ENCODE data around the gene HPSE2. TPM values are rescaled to one million over a fixed set of nuclear protein-coding genes. Genes with fewer than 3 reads are reported as not detected.

HPSE2 gene
- polyA plus RNA-seq, 2 of the 4 experiments (the other 2 are of a cell fraction) = not detected

DNA sequence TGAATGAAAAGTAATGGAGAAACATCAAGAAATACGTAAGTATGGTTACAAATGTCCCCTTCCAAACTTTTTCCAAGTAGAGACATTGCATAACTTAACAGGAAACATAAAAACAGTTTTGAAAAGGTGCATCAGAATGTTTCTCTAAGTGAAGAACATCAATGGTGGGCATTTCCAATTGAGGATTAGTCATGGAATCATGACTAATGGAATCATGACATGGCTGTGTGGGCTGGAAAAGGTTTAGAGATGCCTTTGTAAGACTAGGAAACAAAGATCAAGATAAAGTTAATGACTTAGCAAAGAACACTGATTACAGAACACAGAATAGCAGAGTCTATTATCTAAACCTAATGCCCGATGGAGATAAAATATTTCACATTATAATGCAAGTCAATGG, 272.0 kb downstream of the HPSE2 start:
- POLR2A ChIA-PET = no interaction called here
- 1% methylated on average over 2 of the region's 2 CpGs for WGBS (ENCODE audit: missing lambda C conversion rate)
- H3K4me2 ChIP-seq = no peak overlapping the region
- ATAC-seq = no peak
- no peak for DNase-seq (ENCODE audit: low read depth in 1 of 2, low spot score in 1 of 2)
- no peaks in the 10 kb centered on the region for H3K4me1 ChIP-seq
- H3K9me3 ChIP-seq = no peaks in the 10 kb centered on the region
- no peak overlapping the region for H3K27ac ChIP-seq
- FAIRE-seq = no peak
- H3K4me3 ChIP-seq = no peak overlapping the region
- TF ChIP-seq HES2 (IDR thresholded peaks at IDR 0.05) (no peak), SMC3 (IDR thresholded peaks at IDR 0.05) (no peak), CBX2 (IDR thresholded peaks at IDR 0.05; ENCODE audit: borderline replicate concordance, low read depth) (no peak), MAX (IDR thresholded peaks at IDR 0.05) (no peak), KDM1A (IDR thresholded peaks at IDR 0.05; ENCODE audit: low read depth) (no peak), RCOR1 (IDR thresholded peaks at IDR 0.05; ENCODE audit: low read depth, low read length) (no peak), JUNB (IDR thresholded peaks at IDR 0.05) (no peak), HOXA7 (CRISPR knock-in tag; IDR thresholded peaks at IDR 0.05) (no peak), ZC3H11A (IDR thresholded peaks at IDR 0.05) (no peak), HDAC2 (IDR thresholded peaks at IDR 0.05) (no peak), PHF8 (IDR thresholded peaks at IDR 0.05; ENCODE audit: borderline replicate concordance, low read depth) (no peak), EHF (CRISPR knock-in tag; IDR thresholded peaks at IDR 0.05) (no peak), RAD21 (conservative IDR thresholded peaks at IDR 0.05 in 1 of 2, IDR thresholded peaks at IDR 0.05 in 1 of 2) (no peak), RNF2 (IDR thresholded peaks at IDR 0.05; ENCODE audit: borderline replicate concordance, low read depth) (no peak), ZFP36 (IDR thresholded peaks at IDR 0.05; ENCODE audit: borderline replicate concordance, partially characterized antibody) (no peak), CEBPB (IDR thresholded peaks at IDR 0.05) (no peak), PBX3 (IDR thresholded peaks at IDR 0.05) (no peak)
- TF ChIP-seq, protein P1, sequence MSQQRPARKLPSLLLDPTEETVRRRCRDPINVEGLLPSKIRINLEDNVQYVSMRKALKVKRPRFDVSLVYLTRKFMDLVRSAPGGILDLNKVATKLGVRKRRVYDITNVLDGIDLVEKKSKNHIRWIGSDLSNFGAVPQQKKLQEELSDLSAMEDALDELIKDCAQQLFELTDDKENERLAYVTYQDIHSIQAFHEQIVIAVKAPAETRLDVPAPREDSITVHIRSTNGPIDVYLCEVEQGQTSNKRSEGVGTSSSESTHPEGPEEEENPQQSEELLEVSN (IDR thresholded peaks at IDR 0.05; ENCODE audit: borderline replicate concordance, low read depth) = no peak
- CTCF ChIA-PET = no interaction called here

- no peak for ATAC-seq
- no peak for DNase-seq (ENCODE audit: low read depth in 1 of 2, low spot score in 1 of 2)
- no peak overlapping the region for H3K27ac ChIP-seq
- no peaks in the 10 kb centered on the region for H3K4me1 ChIP-seq
- POLR2A ChIA-PET = no interaction called here
- WGBS (ENCODE audit: missing lambda C conversion rate) = 0% methylated on average over 2 of the region's 2 CpGs
- H3K4me3 ChIP-seq = no peak overlapping the region
- no peak for TF ChIP-seq ZSCAN20 (CRISPR knock-in tag; IDR thresholded peaks at IDR 0.05)
- no peak for TF ChIP-seq KDM5A (IDR thresholded peaks at IDR 0.05)
- no peak for TF ChIP-seq EHF (CRISPR knock-in tag; IDR thresholded peaks at IDR 0.05)
- TF ChIP-seq RCOR1 (IDR thresholded peaks at IDR 0.05; ENCODE audit: low read depth, low read length) = no peak
- FAIRE-seq = no peak
- no peak overlapping the region for H3K4me2 ChIP-seq
- H3K9me3 ChIP-seq = no peaks in the 10 kb centered on the region
- CTCF ChIA-PET = no interaction called here
Measured at GRCh38 chr10:98959379-98959778, 276.3 kb downstream of the HPSE2 start.

DNA sequence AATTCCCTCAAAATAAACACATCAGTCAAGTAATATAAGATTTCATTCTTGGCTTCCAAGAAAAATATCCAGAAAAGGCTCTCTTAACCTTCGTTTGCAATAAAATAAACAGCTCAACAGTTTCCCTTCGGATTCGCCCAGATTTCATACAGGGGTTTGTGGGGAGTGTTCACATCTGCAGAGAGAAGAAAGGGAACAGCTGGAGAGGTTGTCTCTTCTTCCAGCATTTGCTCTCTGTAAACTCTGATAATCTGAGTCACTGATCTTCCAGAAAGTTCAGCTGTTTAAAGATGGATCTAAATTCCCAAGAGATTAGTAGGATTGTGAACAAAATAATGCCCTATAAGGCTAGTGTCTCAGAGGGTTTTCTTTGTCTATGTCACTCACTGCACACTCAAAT, 277.9 kb downstream of the HPSE2 start:
- no peak for ATAC-seq
- Histone ChIP-seq H3K4me2 (no peak overlapping the region), H3K4me1 (no peaks in the 10 kb centered on the region), H3K4me3 (no peak overlapping the region), H3K9me3 (no peaks in the 10 kb centered on the region), H3K27ac (no peak overlapping the region)
- WGBS (ENCODE audit: missing lambda C conversion rate) = under 1% methylated on average over 3 of the region's 3 CpGs
- CTCF ChIA-PET = no interaction called here
- DNase-seq (ENCODE audit: low read depth in 1 of 2, low spot score in 1 of 2) = no peak
- POLR2A ChIA-PET = interaction anchor here (0.5 kb wide), 1 partner anchor 175 kb away, joined by 3 read pairs; no protein-coding TSS in a partner anchor
- FAIRE-seq = no peak
- TF ChIP-seq TP53 (CRISPR knock-in tag; IDR thresholded peaks at IDR 0.05) (no peak), FOSL2 (IDR thresholded peaks at IDR 0.05) (no peak), FOSL2 (CRISPR knock-in tag; IDR thresholded peaks at IDR 0.05) (no peak), NR3C1 (IDR thresholded peaks at IDR 0.05) (no peak), BHLHE40 (IDR thresholded peaks at IDR 0.05; ENCODE audit: low read depth, low read length) (no peak), NPAS2 (CRISPR knock-in tag; IDR thresholded peaks at IDR 0.05; ENCODE audit: borderline replicate concordance) (no peak), CEBPB (IDR thresholded peaks at IDR 0.05) (no peak), ZFP36 (IDR thresholded peaks at IDR 0.05; ENCODE audit: borderline replicate concordance, partially characterized antibody) (no peak), ESRRA (IDR thresholded peaks at IDR 0.05; ENCODE audit: borderline replicate concordance, low read length) (no peak), CHD2 (IDR thresholded peaks at IDR 0.05; ENCODE audit: low read length, partially characterized antibody) (no peak), HEYL (CRISPR knock-in tag; IDR thresholded peaks at IDR 0.05) (no peak)
- TF ChIP-seq, protein P2, sequence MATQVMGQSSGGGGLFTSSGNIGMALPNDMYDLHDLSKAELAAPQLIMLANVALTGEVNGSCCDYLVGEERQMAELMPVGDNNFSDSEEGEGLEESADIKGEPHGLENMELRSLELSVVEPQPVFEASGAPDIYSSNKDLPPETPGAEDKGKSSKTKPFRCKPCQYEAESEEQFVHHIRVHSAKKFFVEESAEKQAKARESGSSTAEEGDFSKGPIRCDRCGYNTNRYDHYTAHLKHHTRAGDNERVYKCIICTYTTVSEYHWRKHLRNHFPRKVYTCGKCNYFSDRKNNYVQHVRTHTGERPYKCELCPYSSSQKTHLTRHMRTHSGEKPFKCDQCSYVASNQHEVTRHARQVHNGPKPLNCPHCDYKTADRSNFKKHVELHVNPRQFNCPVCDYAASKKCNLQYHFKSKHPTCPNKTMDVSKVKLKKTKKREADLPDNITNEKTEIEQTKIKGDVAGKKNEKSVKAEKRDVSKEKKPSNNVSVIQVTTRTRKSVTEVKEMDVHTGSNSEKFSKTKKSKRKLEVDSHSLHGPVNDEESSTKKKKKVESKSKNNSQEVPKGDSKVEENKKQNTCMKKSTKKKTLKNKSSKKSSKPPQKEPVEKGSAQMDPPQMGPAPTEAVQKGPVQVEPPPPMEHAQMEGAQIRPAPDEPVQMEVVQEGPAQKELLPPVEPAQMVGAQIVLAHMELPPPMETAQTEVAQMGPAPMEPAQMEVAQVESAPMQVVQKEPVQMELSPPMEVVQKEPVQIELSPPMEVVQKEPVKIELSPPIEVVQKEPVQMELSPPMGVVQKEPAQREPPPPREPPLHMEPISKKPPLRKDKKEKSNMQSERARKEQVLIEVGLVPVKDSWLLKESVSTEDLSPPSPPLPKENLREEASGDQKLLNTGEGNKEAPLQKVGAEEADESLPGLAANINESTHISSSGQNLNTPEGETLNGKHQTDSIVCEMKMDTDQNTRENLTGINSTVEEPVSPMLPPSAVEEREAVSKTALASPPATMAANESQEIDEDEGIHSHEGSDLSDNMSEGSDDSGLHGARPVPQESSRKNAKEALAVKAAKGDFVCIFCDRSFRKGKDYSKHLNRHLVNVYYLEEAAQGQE (IDR thresholded peaks at IDR 0.05) = no peak
- TF ChIP-seq, protein P3, sequence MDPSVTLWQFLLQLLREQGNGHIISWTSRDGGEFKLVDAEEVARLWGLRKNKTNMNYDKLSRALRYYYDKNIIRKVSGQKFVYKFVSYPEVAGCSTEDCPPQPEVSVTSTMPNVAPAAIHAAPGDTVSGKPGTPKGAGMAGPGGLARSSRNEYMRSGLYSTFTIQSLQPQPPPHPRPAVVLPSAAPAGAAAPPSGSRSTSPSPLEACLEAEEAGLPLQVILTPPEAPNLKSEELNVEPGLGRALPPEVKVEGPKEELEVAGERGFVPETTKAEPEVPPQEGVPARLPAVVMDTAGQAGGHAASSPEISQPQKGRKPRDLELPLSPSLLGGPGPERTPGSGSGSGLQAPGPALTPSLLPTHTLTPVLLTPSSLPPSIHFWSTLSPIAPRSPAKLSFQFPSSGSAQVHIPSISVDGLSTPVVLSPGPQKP (IDR thresholded peaks at IDR 0.05; ENCODE audit: low read depth, low read length) = no peak

Data from A549 (cell line).